WERI-Rb-1 (cell line): ENCODE data around the gene ANK2.

ENCODE experiments used
- DNase-seq: peaks from one replicate; pipeline ENCODE4 v3.0.0-alpha.2; 2020
- H3K27ac ChIP-seq: fragments of 250-450 bp; sonication (Bioruptor Pico); 2 replicates; pipeline ENCODE4 v1.5.1; 2020; ENCODE audit warnings: mild to moderate bottlenecking, moderate library complexity
- H3K27me3 ChIP-seq: fragments of 250-450 bp; sonication (Bioruptor Pico); 2 replicates; pipeline ENCODE4 v1.5.1; 2021; ENCODE audit warnings: mild to moderate bottlenecking, low read depth, moderate library complexity; ENCODE audit not compliant: insufficient read depth, severe bottlenecking
- H3K36me3 ChIP-seq: fragments of 250-450 bp; sonication (Bioruptor Pico); 2 replicates; pipeline ENCODE4 v1.5.1; 2020; ENCODE audit warnings: mild to moderate bottlenecking, moderate library complexity
- H3K4me3 ChIP-seq: 2 replicates; pipeline ENCODE4 v1.5.1; 2011; ENCODE audit warnings: low read depth, mild to moderate bottlenecking, control low read depth, low read length
- H3K9me3 ChIP-seq: fragments of 250-450 bp; sonication (Bioruptor Pico); 2 replicates; pipeline ENCODE4 v1.5.1; 2021; ENCODE audit warnings: mild to moderate bottlenecking, moderate library complexity; ENCODE audit not compliant: severe bottlenecking
- CTCF ChIP-seq: IDR thresholded peaks from 2 replicates; pipeline ENCODE4 v1.5.1; 2011; ENCODE audit warnings: low read depth, mild to moderate bottlenecking, control low read depth, inconsistent platforms, low read length

ANK2 gene

GRCh38 chr4:113160548-113160947 is 111.1 kb downstream of the ANK2 start:
- no peaks in the 10 kb centered on the region for H3K27me3 ChIP-seq
- H3K9me3 ChIP-seq: no peaks in the 10 kb centered on the region
- DNase-seq: no peak
- H3K4me3 ChIP-seq: no peak overlapping the region
- no peaks in the 10 kb centered on the region for H3K36me3 ChIP-seq
- no peak for TF ChIP-seq CTCF
- H3K27ac ChIP-seq: no peak overlapping the region

- no peak overlapping the region for H3K27ac ChIP-seq
- H3K9me3 ChIP-seq: no peaks in the 10 kb centered on the region
Measured at GRCh38 chr4:113162089-113162488, 112.6 kb downstream of the ANK2 start.

GRCh38 chr4:113169368-113169767 is 119.9 kb downstream of the ANK2 start:
- H3K4me3 ChIP-seq: no peak overlapping the region
- H3K27ac ChIP-seq: no peak overlapping the region
- no peak for DNase-seq
- H3K27me3 ChIP-seq: no peaks in the 10 kb centered on the region
- H3K36me3 ChIP-seq: no peaks in the 10 kb centered on the region
- TF ChIP-seq CTCF: no peak
- no peaks in the 10 kb centered on the region for H3K9me3 ChIP-seq

More at GRCh38 chr4:113162089-113162488, 112.6 kb downstream of the ANK2 start:
- Histone ChIP-seq H3K4me3 (no peak overlapping the region), H3K27me3 (no peaks in the 10 kb centered on the region), H3K36me3 (no peaks in the 10 kb centered on the region)
- DNase-seq: no peak
- TF ChIP-seq CTCF: no peak

GRCh38 chr4:113170115-113170804 is 120.8 kb downstream of the ANK2 start:
- no peaks in the 10 kb centered on the region for H3K36me3 ChIP-seq
- no peak for TF ChIP-seq CTCF
- H3K4me3 ChIP-seq: no peak overlapping the region
- no peak overlapping the region for H3K27ac ChIP-seq
- DNase-seq: no peak
- no peaks in the 10 kb centered on the region for H3K9me3 ChIP-seq
- H3K27me3 ChIP-seq: no peaks in the 10 kb centered on the region

GRCh38 chr4:113170805-113171468 is 121.5 kb downstream of the ANK2 start:
- Histone ChIP-seq H3K9me3 (no peaks in the 10 kb centered on the region), H3K27me3 (no peaks in the 10 kb centered on the region), H3K36me3 (no peaks in the 10 kb centered on the region), H3K4me3 (no peak overlapping the region), H3K27ac (no peak overlapping the region)
- TF ChIP-seq CTCF: no peak
- DNase-seq: no peak
